HG03520 (cell line): ENCODE measurements around the gene TRAF2.

ENCODE experiments used
- ATAC-seq: cut with Tn5 transposase; IDR thresholded peaks from one replicate; pipeline ENCODE4 v1.9.1; 2021; ENCODE audit warnings: mild to moderate bottlenecking, moderate library complexity; ENCODE audit not compliant: unreplicated experiment

Gene TRAF2

GRCh38 chr9:136958473-136958872 is 72.2 kb downstream of the TRAF2 start:
- no peak for ATAC-seq

- ATAC-seq, result no peak
Measured at GRCh38 chr9:136958898-136959850, 72.9 kb downstream of the TRAF2 start.

- no peak for ATAC-seq
Measured at GRCh38 chr9:136960212-136960937, 74.1 kb downstream of the TRAF2 start.

GRCh38 chr9:136960938-136961275 is 74.6 kb downstream of the TRAF2 start:
- no peak for ATAC-seq

- no peak for ATAC-seq
Measured at GRCh38 chr9:136961279-136962065, 75.2 kb downstream of the TRAF2 start.

GRCh38 chr9:136962163-136962562 is 75.8 kb downstream of the TRAF2 start:
- no peak for ATAC-seq

- no peak for ATAC-seq
Measured at GRCh38 chr9:136962701-136963248, 76.5 kb downstream of the TRAF2 start.

GRCh38 chr9:136963341-136963740 is 77.0 kb downstream of the TRAF2 start:
- no peak for ATAC-seq

- ATAC-seq, result no peak
Measured at GRCh38 chr9:136963751-136964150, 77.4 kb downstream of the TRAF2 start.

- no peak for ATAC-seq
Measured at GRCh38 chr9:136964171-136964689, 77.9 kb downstream of the TRAF2 start.

GRCh38 chr9:136964833-136965422 is 78.6 kb downstream of the TRAF2 start:
- no peak for ATAC-seq

GRCh38 chr9:136965771-136966484 is 79.6 kb downstream of the TRAF2 start:
- no peak for ATAC-seq

GRCh38 chr9:136968333-136969127 is 82.2 kb downstream of the TRAF2 start:
- no peak for ATAC-seq

GRCh38 chr9:136969150-136969549 is 82.8 kb downstream of the TRAF2 start:
- ATAC-seq, result no peak

GRCh38 chr9:136969774-136970173 is 83.5 kb downstream of the TRAF2 start:
- no peak for ATAC-seq

GRCh38 chr9:136970361-136970760 is 84.0 kb downstream of the TRAF2 start:
- ATAC-seq, result no peak

- ATAC-seq, result no peak
Measured at GRCh38 chr9:136971746-136972145, 85.4 kb downstream of the TRAF2 start.

- ATAC-seq, result no peak
Measured at GRCh38 chr9:136972335-136972734, 86.0 kb downstream of the TRAF2 start.

- no peak for ATAC-seq
Measured at GRCh38 chr9:136972743-136973142, 86.4 kb downstream of the TRAF2 start.
